Metanephros (tissue), 2 donors: Measurements from ENCODE around the gene STK38. TPM values are rescaled to one million over a fixed set of nuclear protein-coding genes. Genes with fewer than 3 reads are reported as not detected.

Experiments
- small RNA-seq: library from RNA; depleted of rRNA; stranded (forward); fragments of <200 nt; gene quantifications from one replicate; pipeline ENCODE3, GENCODE V24; 2014; ENCODE audit warnings: low replicate concordance
- total RNA-seq: library from RNA; depleted of rRNA; stranded (reverse); fragments of >200 nt; gene quantifications from one replicate; pipeline ENCODE4 v1.2.3, GENCODE V29; 2014

STK38 gene
- 29.0 TPM for total RNA-seq

GRCh38 chr6:36546920-36547645, at the start of gene STK38:
Gene STK38, minus strand, starts transcription at chr6:36547479. Its CDS starts 7,277 bp downstream, at chr6:36540202.

GRCh38 chr6:36594029-36594815, 46.9 kb upstream of the STK38 start, which contains the start of gene SRSF3:
Gene SRSF3, plus strand, starts transcription at chr6:36594362. Its CDS starts 2,401 bp downstream, at chr6:36596763.

Small RNAs within 50 kb of the gene (small RNA-seq; reads per million reads assigned to genes)
- gene RN7SL502P, result not detected

Other genes starting within 250 kb of the STK38 start
- gene BNIP5, start 210.6 kb downstream of the STK38 start, total RNA-seq, result 0.58 TPM
- 0.29 TPM for gene ETV7, start 159.8 kb downstream of the STK38 start, total RNA-seq
- not detected for gene PXT1, start 104.6 kb downstream of the STK38 start, total RNA-seq
- 51.4 TPM for gene KCTD20, start 104.5 kb downstream of the STK38 start, total RNA-seq
- 204 TPM for gene SRSF3, start 46.9 kb upstream of the STK38 start, total RNA-seq
- gene CDKN1A, start 131.2 kb upstream of the STK38 start, total RNA-seq, result 27.4 TPM
- gene RAB44, start 150.3 kb upstream of the STK38 start, total RNA-seq, result 1.5 TPM